IMR-90 (cell line): ENCODE data around the gene PLB1. TPM values are rescaled to one million over a fixed set of nuclear protein-coding genes. Genes with fewer than 3 reads are reported as not detected.

Experiments used
- ATAC-seq: fragments of 200-7000 bp; cut with Tn5 transposase; 2 replicates; pipeline ENCODE4 v1.9.1; 2020; ENCODE audit warnings: low read depth, mild to moderate bottlenecking, moderate library complexity
- BruUV-seq: library from RNA; stranded (reverse); fragments of 400-500 nt; replicated peaks from 2 replicates; lab custom pipeline; 2021; lab: Mats Ljungman, UMichigan
- CTCF ChIA-PET: fragments of 300-600 bp; formaldehyde crosslinking; extraction: SDS; loops from one replicate; lab custom pipeline; 2021; ENCODE audit warnings: antibody characterized with exemption; lab: Yijun Ruan, JAX
- POLR2A ChIA-PET: fragments of 300-600 bp; sonication (Branson Sonifier 250); formaldehyde crosslinking; loops from one replicate; lab custom pipeline; 2022; ENCODE audit warnings: antibody characterized with exemption; ENCODE audit not compliant: unreplicated experiment; lab: Charles Lee
- DNase-seq: peaks from one replicate; pipeline ENCODE4 v3.0.0; 2013
- H2AFZ ChIP-seq: replicated peaks from 2 replicates; pipeline ENCODE3; 2013; ENCODE audit warnings: low read length, mild to moderate bottlenecking; ENCODE audit not compliant: poor library complexity
- H2AK5ac ChIP-seq: 2 replicates; pipeline ENCODE4 v1.6.1; 2013; ENCODE audit warnings: low read depth, low read length, inconsistent platforms
- H2AK9ac ChIP-seq: replicated peaks from 2 replicates; pipeline ENCODE3; 2013; ENCODE audit warnings: mild to moderate bottlenecking, low read depth, low read length, moderate library complexity; ENCODE audit not compliant: poor library complexity
- H2BK120ac ChIP-seq: 2 replicates; pipeline ENCODE4 v1.6.1; 2013; ENCODE audit warnings: low read depth, low read length, inconsistent platforms
- H2BK15ac ChIP-seq: 3 replicates; pipeline ENCODE4 v1.6.1; 2013; ENCODE audit warnings: low read depth, low read length, inconsistent platforms
- H2BK20ac ChIP-seq: 2 replicates; pipeline ENCODE4 v1.6.1; 2013; ENCODE audit warnings: low read depth, mild to moderate bottlenecking, inconsistent platforms, low read length, moderate library complexity
- H2BK5ac ChIP-seq: 2 replicates; pipeline ENCODE4 v1.6.1; 2013; ENCODE audit warnings: mild to moderate bottlenecking, low read depth, low read length, inconsistent platforms; ENCODE audit not compliant: poor library complexity, severe bottlenecking
- H3K14ac ChIP-seq: replicated peaks from 2 replicates; pipeline ENCODE4 v1.6.1; 2013; ENCODE audit warnings: low read depth, low read length, inconsistent platforms
- H3K18ac ChIP-seq: 2 replicates; pipeline ENCODE4 v1.6.1; 2013; ENCODE audit warnings: low read depth, low read length, control low read depth
- H3K23ac ChIP-seq: 2 replicates; pipeline ENCODE4 v1.6.1; 2013; ENCODE audit warnings: low read depth, low read length, inconsistent platforms
- H3K27ac ChIP-seq: 2 replicates; pipeline ENCODE4 v1.5.1; 2013; ENCODE audit warnings: mild to moderate bottlenecking, control low read depth, low read length; ENCODE audit not compliant: insufficient read depth
- H3K27me3 ChIP-seq: 2 replicates; pipeline ENCODE4 v1.6.1; 2013; ENCODE audit warnings: low read length; ENCODE audit not compliant: control insufficient read depth, insufficient read depth
- H3K36me3 ChIP-seq: 2 replicates; pipeline ENCODE4 v1.6.1; 2013; ENCODE audit warnings: low read length, mixed read lengths; ENCODE audit not compliant: control insufficient read depth, insufficient read depth
- H3K4ac ChIP-seq: 2 replicates; pipeline ENCODE4 v1.6.1; 2013; ENCODE audit warnings: low read depth, low read length, inconsistent platforms
- H3K4me1 ChIP-seq: 2 replicates; pipeline ENCODE4 v1.6.1; 2013; ENCODE audit warnings: low read length, mixed read lengths; ENCODE audit not compliant: control insufficient read depth, insufficient read depth
- H3K4me2 ChIP-seq: 2 replicates; pipeline ENCODE4 v1.6.1; 2013; ENCODE audit warnings: low read depth, mild to moderate bottlenecking, control low read depth, low read length, moderate library complexity
- H3K4me3 ChIP-seq: 2 replicates; pipeline ENCODE4 v1.5.1; 2013; ENCODE audit warnings: low read depth, mild to moderate bottlenecking, control low read depth, low read length, moderate library complexity; ENCODE audit not compliant: insufficient read depth
- H3K56ac ChIP-seq: 2 replicates; pipeline ENCODE4 v1.6.1; 2013; ENCODE audit warnings: low read length, inconsistent platforms; ENCODE audit not compliant: insufficient read depth; ENCODE audit errors: extremely low read depth
- H3K79me1 ChIP-seq, 2 experiments: 2 replicates each; pipeline ENCODE4 v1.6.1; 2013; ENCODE audit warnings: low read length in 2 of 2, inconsistent platforms in 1 of 2, low read depth in 1 of 2
- H3K9ac ChIP-seq: 2 replicates; pipeline ENCODE4 v1.6.1; 2013; ENCODE audit warnings: low read depth, low read length, control low read depth
- H3K9me1 ChIP-seq: 2 replicates; pipeline ENCODE4 v1.6.1; 2013; ENCODE audit warnings: low read length, inconsistent platforms; ENCODE audit not compliant: insufficient read depth
- H3K9me3 ChIP-seq: 2 replicates; pipeline ENCODE4 v1.6.1; 2013; ENCODE audit warnings: low read length; ENCODE audit not compliant: control insufficient read depth, insufficient read depth
- H4K20me1 ChIP-seq: 2 replicates; pipeline ENCODE4 v1.6.1; 2013; ENCODE audit warnings: low read length, inconsistent platforms; ENCODE audit not compliant: insufficient read depth
- H4K5ac ChIP-seq: 2 replicates; pipeline ENCODE4 v1.6.1; 2013; ENCODE audit warnings: mild to moderate bottlenecking, low read depth, low read length, control low read depth
- H4K8ac ChIP-seq, 2 experiments: 2 replicates each; pipeline ENCODE4 v1.6.1; 2013; ENCODE audit warnings: low read depth in 2 of 2, low read length in 2 of 2, control low read depth in 1 of 2, inconsistent platforms in 1 of 2
- H4K91ac ChIP-seq: 2 replicates; pipeline ENCODE4 v1.6.1; 2013; ENCODE audit warnings: low read depth, low read length, inconsistent platforms; ENCODE audit not compliant: insufficient read depth
- BHLHE40 ChIP-seq: fragments of 150-350 bp; IDR thresholded peaks from 2 replicates; pipeline ENCODE4 v1.6.1; 2016; ENCODE audit warnings: mild to moderate bottlenecking, low read depth, low read length
- CEBPB ChIP-seq: IDR thresholded peaks from 2 replicates; pipeline ENCODE4 v1.6.1; 2012; ENCODE audit warnings: low read depth, low read length, improper control_type of control experiment
- CHD1 ChIP-seq: IDR thresholded peaks from 2 replicates; pipeline ENCODE4 v1.6.1; 2012; ENCODE audit warnings: low read depth, low read length, improper control_type of control experiment
- CTCF ChIP-seq: conservative IDR thresholded peaks from 2 replicates; pipeline ENCODE4 v1.5.1; 2012; ENCODE audit warnings: mild to moderate bottlenecking, low read depth, low read length, improper control_type of control experiment
- ELK1 ChIP-seq: fragments of 150-350 bp; IDR thresholded peaks from 2 replicates; pipeline ENCODE4 v1.6.1; 2016; ENCODE audit warnings: low read depth, mild to moderate bottlenecking, low read length, moderate library complexity, borderline replicate concordance
- FOS ChIP-seq: fragments of 150-350 bp; IDR thresholded peaks from 2 replicates; pipeline ENCODE4 v1.6.1; 2016; ENCODE audit warnings: low read depth, low read length
- MAFK ChIP-seq: IDR thresholded peaks from 2 replicates; pipeline ENCODE4 v1.6.1; 2012; ENCODE audit warnings: low read depth, low read length, improper control_type of control experiment
- MAZ ChIP-seq: IDR thresholded peaks from 2 replicates; pipeline ENCODE4 v1.6.1; 2012; ENCODE audit warnings: low read depth, mild to moderate bottlenecking, low read length, improper control_type of control experiment, moderate library complexity, borderline replicate concordance
- MXI1 ChIP-seq: IDR thresholded peaks from 2 replicates; pipeline ENCODE4 v1.6.1; 2012; ENCODE audit warnings: low read depth, mild to moderate bottlenecking, low read length, moderate library complexity, borderline replicate concordance
- NFE2L2 ChIP-seq: fragments of 150-350 bp; IDR thresholded peaks from 2 replicates; pipeline ENCODE4 v1.6.1; 2016; ENCODE audit warnings: low read depth, mild to moderate bottlenecking, low read length
- POLR2A ChIP-seq: IDR thresholded peaks from 2 replicates; pipeline ENCODE4 v1.6.1; 2012; ENCODE audit warnings: mild to moderate bottlenecking, low read depth, low read length
- RAD21 ChIP-seq: IDR thresholded peaks from 2 replicates; pipeline ENCODE4 v1.6.1; 2012; ENCODE audit warnings: low read length, improper control_type of control experiment
- RCOR1 ChIP-seq: IDR thresholded peaks from 2 replicates; pipeline ENCODE4 v1.6.1; 2012; ENCODE audit warnings: mild to moderate bottlenecking, low read length, improper control_type of control experiment; ENCODE audit not compliant: insufficient replicate concordance
- RFX5 ChIP-seq: IDR thresholded peaks from 2 replicates; pipeline ENCODE4 v1.8.0; 2012; ENCODE audit warnings: low read depth, mild to moderate bottlenecking, low read length, moderate library complexity
- SMC3 ChIP-seq: fragments of 150-350 bp; IDR thresholded peaks from 2 replicates; pipeline ENCODE4 v1.6.1; 2016; ENCODE audit warnings: low read depth, mild to moderate bottlenecking, antibody characterized with exemption, low read length, moderate library complexity
- USF2 ChIP-seq: fragments of 150-350 bp; IDR thresholded peaks from 2 replicates; pipeline ENCODE4 v1.6.1; 2017; ENCODE audit warnings: mild to moderate bottlenecking, antibody characterized with exemption, low read length, low read depth
- WGBS, 2 experiments: methylation state at CpG; one replicate each; pipeline versions ENCODE4 v1.1.5 to v1.1.7; 2013; ENCODE audit warnings: missing lambda C conversion rate in 2 of 2; ENCODE audit not compliant: insufficient read length in 1 of 2; ENCODE audit errors: extremely low coverage in 2 of 2; 5-methylcytosine and 5-hydroxymethylcytosine counted together
- dilution Hi-C: fragments of 300-500 bp; cut with HindIII; formaldehyde crosslinking; loops from one replicate; pipeline ENCODE4 v1.14.3; 2018; ENCODE audit warnings: low sequenced_read_pairs; ENCODE audit not compliant: unreplicated experiment
- in situ Hi-C: fragments of 300-500 bp; cut with MboI; formaldehyde crosslinking; loops from 3 replicates; pipeline ENCODE4 v1.14.3; 2019; ENCODE audit warnings: low sequenced_read_pairs, inconsistent platforms, mixed read lengths
- intact Hi-C: fragments of 100-400 bp; cut with micrococcal nuclease; formaldehyde crosslinking; loops from 2 replicates; pipeline ENCODE4 v1.10.0; 2022
- polyA plus RNA-seq, 3 experiments: library from polyadenylated mRNA; depleted of rRNA; stranded (reverse); fragments of >200 nt; gene quantifications; 2 replicates each; pipeline ENCODE4 v1.2.3, GENCODE V29; 2012; ENCODE audit warnings: low replicate concordance in 1 of 3
- total RNA-seq: library from RNA; depleted of rRNA; stranded (reverse); fragments of >200 nt; gene quantifications from 2 replicates; pipeline ENCODE4 v1.2.3, GENCODE V29; 2012

Gene PLB1
- total and polyA plus RNA-seq, 2 of the 4 experiments (the other 2 are of a cell fraction) = 0.74 to 0.90 TPM

GRCh38 chr2:28492282-28492681 lies 3.6 kb upstream of the PLB1 start:
- Histone ChIP-seq H3K4ac (no peak overlapping the region), H3K36me3 (no peaks in the 10 kb centered on the region), H4K20me1 (no peaks in the 10 kb centered on the region), H2AFZ (no peak overlapping the region), H3K9ac (no peak overlapping the region), H3K27me3 (peaks cover 57% of the 10 kb centered on the region), H4K8ac (no peak overlapping the region), H2BK20ac (no peak overlapping the region), H2AK5ac (no peak overlapping the region), H3K4me3 (no peak overlapping the region), H3K4me1 (no peaks in the 10 kb centered on the region), H3K9me1 (no peaks in the 10 kb centered on the region), H3K18ac (no peak overlapping the region), H4K91ac (no peak overlapping the region), H3K56ac (no peak overlapping the region), H3K9me3 (no peaks in the 10 kb centered on the region), H3K4me2 (no peak overlapping the region), H2BK120ac (no peak overlapping the region), H2AK9ac (no peak overlapping the region), H3K79me1 (no peaks in the 10 kb centered on the region), H4K5ac (no peak overlapping the region), H3K27ac (no peak overlapping the region), H2BK5ac (no peak overlapping the region), H3K23ac (no peak overlapping the region), H2BK15ac (no peak overlapping the region), H3K14ac (no peak overlapping the region)
- no peak for DNase-seq
- no peak for ATAC-seq
- intact Hi-C loops (no loop called here), dilution Hi-C loops (no loop called here), in situ Hi-C loops (no loop called here)
- BruUV-seq = no TSS peak
- ChIA-PET POLR2A (no interaction called here), CTCF (interaction anchor here (0.6 to 1.2 kb wide), 2 partner anchors 18 to 773 kb away, joined by 3 to 5 read pairs; no protein-coding TSS in a partner anchor)
- TF ChIP-seq FOS (no peak), RAD21 (no peak), MXI1 (no peak), NFE2L2 (no peak), CTCF (no peak), BHLHE40 (no peak), RCOR1 (no peak), CHD1 (no peak), POLR2A (no peak), SMC3 (no peak), ELK1 (no peak), CEBPB (no peak), USF2 (no peak), MAZ (no peak), MAFK (no peak), RFX5 (no peak)
- 40% methylated on average over 1 of the region's 1 CpG; no CpG with 5 or more reads in 1 of the 2 experiments for WGBS, 2 experiments
